GM06990 (cell line): ENCODE data around the gene PRPSAP1.

ENCODE experiments used
- DNase-seq: peaks from one replicate; pipeline ENCODE4 v3.0.0-alpha.2; 2011; ENCODE audit not compliant: insufficient read length; ENCODE audit errors: extremely low read depth
- H3K27me3 ChIP-seq: replicated peaks from 2 replicates; pipeline ENCODE4 v1.6.0; 2011; ENCODE audit warnings: low read length; ENCODE audit not compliant: control insufficient read depth, insufficient read depth
- H3K36me3 ChIP-seq: 2 replicates; pipeline ENCODE4 v1.5.1; 2011; ENCODE audit warnings: low read length; ENCODE audit not compliant: control insufficient read depth, insufficient read depth
- H3K4me3 ChIP-seq: replicated peaks from 2 replicates; pipeline ENCODE4 v1.5.1; 2011; ENCODE audit warnings: low read depth, mild to moderate bottlenecking, control low read depth, low read length
- TF ChIP-seq, protein P1 (sequence below): IDR thresholded peaks from 2 replicates; pipeline ENCODE4 v1.5.1; 2011; ENCODE audit warnings: low read length, control low read depth, mild to moderate bottlenecking, inconsistent platforms; ENCODE audit not compliant: insufficient read depth, poor library complexity, severe bottlenecking

PRPSAP1 gene

DNA sequence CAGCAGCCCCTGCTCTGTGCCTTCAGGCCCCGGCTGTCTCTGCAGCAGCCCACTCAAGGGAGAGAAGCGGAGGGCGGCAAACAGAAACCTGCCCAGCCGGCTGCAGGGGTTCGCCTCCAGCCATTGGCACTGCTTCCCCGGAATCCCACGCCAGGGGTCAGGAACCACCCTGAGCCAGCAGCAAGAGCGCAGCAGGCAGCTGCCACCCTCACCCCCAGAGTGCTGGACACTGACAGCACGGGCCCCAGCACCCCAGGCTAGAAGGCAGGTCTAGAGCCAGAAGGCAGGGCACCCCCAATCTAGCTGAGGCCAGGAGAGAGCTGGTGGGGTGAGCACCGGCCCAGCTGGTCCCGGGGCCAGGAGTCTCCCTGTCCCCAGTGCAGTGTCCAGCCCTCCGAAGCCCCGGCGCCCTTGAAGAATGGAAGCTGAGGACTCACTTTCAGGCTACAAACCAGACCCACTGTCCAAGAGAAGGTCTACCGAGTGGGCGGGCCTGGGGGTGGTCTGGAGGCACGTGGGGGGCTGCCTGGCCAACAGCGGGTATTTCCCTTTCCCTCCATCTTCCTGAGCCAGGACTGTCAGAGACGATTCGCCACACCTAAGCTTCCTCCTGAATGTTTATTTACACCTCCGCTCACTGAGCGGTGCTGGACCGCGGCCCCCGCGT is 80.1 kb downstream of the PRPSAP1 start:
- no peak overlapping the region for H3K4me3 ChIP-seq
- no peak for DNase-seq
- H3K36me3 ChIP-seq: peaks cover 7% of the 10 kb centered on the region
- H3K27me3 ChIP-seq: no peaks in the 10 kb centered on the region
- TF ChIP-seq, protein P1, sequence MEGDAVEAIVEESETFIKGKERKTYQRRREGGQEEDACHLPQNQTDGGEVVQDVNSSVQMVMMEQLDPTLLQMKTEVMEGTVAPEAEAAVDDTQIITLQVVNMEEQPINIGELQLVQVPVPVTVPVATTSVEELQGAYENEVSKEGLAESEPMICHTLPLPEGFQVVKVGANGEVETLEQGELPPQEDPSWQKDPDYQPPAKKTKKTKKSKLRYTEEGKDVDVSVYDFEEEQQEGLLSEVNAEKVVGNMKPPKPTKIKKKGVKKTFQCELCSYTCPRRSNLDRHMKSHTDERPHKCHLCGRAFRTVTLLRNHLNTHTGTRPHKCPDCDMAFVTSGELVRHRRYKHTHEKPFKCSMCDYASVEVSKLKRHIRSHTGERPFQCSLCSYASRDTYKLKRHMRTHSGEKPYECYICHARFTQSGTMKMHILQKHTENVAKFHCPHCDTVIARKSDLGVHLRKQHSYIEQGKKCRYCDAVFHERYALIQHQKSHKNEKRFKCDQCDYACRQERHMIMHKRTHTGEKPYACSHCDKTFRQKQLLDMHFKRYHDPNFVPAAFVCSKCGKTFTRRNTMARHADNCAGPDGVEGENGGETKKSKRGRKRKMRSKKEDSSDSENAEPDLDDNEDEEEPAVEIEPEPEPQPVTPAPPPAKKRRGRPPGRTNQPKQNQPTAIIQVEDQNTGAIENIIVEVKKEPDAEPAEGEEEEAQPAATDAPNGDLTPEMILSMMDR: no peak

- no peak for DNase-seq
- H3K4me3 ChIP-seq: peak overlapping the region; percentile 28
- H3K36me3 ChIP-seq: peaks cover 7% of the 10 kb centered on the region
- no peaks in the 10 kb centered on the region for H3K27me3 ChIP-seq
- TF ChIP-seq, protein P1: no peak
Measured at GRCh38 chr17:76272541-76273444, 80.9 kb downstream of the PRPSAP1 start.

- peak overlapping the region; percentile 63 for H3K4me3 ChIP-seq
- DNase-seq: peak; percentile 98
- TF ChIP-seq, protein P1: peak; percentile 27
Measured at GRCh38 chr17:76271669-76272540, 81.8 kb downstream of the PRPSAP1 start.

DNA sequence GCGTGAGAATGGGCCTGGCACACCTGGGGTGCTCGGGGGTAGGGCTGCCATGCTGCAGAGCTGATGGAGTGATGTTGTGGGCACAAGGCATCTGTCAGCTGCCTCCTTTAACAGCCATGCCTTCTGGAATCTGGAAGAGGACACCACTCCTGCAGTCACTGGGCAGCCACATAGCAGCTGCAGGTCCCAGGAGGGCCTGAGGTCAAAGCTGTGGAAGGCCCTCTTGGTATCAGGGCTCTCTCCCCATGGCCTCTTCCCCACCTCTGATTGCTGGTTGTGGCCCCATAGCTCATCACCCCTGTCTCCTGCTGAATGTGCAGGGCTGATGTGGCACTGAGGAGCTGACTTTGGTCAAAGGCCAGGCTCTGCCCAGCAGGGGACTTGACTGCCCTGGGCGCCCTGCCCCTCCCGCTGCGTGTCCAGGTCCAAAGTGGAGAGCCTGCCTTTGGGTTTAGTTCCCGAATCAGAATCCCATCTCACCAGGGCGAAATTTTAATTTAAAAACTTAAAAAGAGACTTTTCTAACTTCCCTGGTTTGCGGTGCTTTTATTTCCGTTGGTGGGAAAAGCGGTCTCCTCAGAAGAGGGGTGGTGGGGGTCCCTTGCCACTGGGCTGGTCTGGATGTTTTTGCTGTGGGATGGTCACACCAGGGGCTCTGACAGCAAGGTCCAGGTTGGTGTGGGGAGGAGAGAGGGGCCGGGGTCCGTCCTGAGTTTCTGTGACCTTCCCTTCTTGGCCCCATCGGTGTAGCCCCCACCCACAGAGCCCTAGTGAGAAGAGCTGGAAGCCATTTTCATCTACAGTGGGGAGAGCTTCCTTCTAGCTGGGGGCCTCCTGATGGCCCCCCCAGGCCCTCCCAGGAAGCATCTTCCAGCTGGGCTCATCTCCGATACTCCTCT is 82.7 kb downstream of the PRPSAP1 start:
- TF ChIP-seq, protein P1: no peak
- H3K36me3 ChIP-seq: peaks cover 7% of the 10 kb centered on the region
- no peaks in the 10 kb centered on the region for H3K27me3 ChIP-seq
- peak overlapping the region; percentile 63 for H3K4me3 ChIP-seq
- DNase-seq: peak; percentile 70

More at GRCh38 chr17:76271669-76272540, 81.8 kb downstream of the PRPSAP1 start:
- Histone ChIP-seq H3K36me3 (peaks cover 7% of the 10 kb centered on the region), H3K27me3 (no peaks in the 10 kb centered on the region)

DNA sequence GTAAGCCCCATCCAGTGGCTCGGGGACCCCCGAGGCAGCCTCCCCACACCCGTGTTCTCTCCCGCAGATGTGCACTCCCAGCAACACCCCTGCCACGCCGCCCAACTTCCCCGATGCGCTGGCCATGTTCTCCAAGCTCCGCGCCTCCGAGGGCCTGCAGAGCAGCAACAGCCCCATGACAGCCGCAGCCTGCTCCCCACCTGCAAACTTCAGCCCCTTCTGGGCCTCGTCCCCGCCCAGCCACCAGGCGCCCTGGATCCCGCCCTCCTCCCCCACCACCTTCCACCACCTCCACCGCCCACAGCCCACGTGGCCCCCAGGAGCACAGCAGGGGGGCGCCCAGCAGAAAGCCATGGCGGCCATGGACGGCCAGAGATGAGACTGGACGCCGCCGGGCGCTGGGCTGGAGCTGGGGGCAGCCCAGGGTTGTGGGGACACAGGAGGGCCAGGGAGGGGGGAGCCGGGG is 83.6 kb downstream of the PRPSAP1 start:
- DNase-seq: peak; percentile 77
- Histone ChIP-seq H3K4me3 (peak overlapping the region; percentile 56), H3K36me3 (peaks cover 7% of the 10 kb centered on the region), H3K27me3 (no peaks in the 10 kb centered on the region)
- TF ChIP-seq, protein P1: no peak
